SK-N-MC (cell line): ENCODE measurements around the gene PLXDC1.

Experiments used
- EZH2 ChIP-seq: fragments of 200-600 bp; sonication (generic); IDR thresholded peaks from one replicate; pipeline ENCODE4 v1.6.1; 2017; ENCODE audit warnings: antibody characterized with exemption
- FOXP2 ChIP-seq: optimal IDR thresholded peaks from 2 replicates; pipeline ENCODE3; 2011; ENCODE audit warnings: mild to moderate bottlenecking, moderate library complexity; ENCODE audit not compliant: insufficient read depth; ENCODE audit errors: extremely low read length, control extremely low read depth
- POLR2AphosphoS5 ChIP-seq: IDR thresholded peaks from 2 replicates; pipeline ENCODE4 v1.6.1; 2012; ENCODE audit warnings: mild to moderate bottlenecking, low read depth, low read length, borderline replicate concordance

GRCh38 chr17:39113871-39114270, 37.6 kb downstream of the PLXDC1 start:
- TF ChIP-seq EZH2 = no peak
- TF ChIP-seq POLR2AphosphoS5 = no peak
- no peak for TF ChIP-seq FOXP2
